GM10248 (cell line): ENCODE data around the gene HSP90B1.

Experiments
- CTCF ChIA-PET: fragments of 300-600 bp; sonication (Branson Sonifier 250); formaldehyde crosslinking; extraction: SDS; loops from one replicate; lab custom pipeline; 2021; ENCODE audit warnings: antibody characterized with exemption; lab: Yijun Ruan, JAX
- POLR2A ChIA-PET: fragments of 350-650 bp; sonication (Branson Sonifier 250); formaldehyde crosslinking; extraction: SDS; loops from one replicate; lab custom pipeline; 2020; ENCODE audit warnings: antibody characterized with exemption; lab: Yijun Ruan, JAX
- DNase-seq: peaks from one replicate; pipeline ENCODE4 v3.0.0; 2012; ENCODE audit errors: extremely low spot score
- CTCF ChIP-seq: IDR thresholded peaks from 2 replicates; pipeline ENCODE4 v1.5.1; 2012; ENCODE audit warnings: mild to moderate bottlenecking, low read depth; ENCODE audit errors: extremely low read depth, missing control alignments, control extremely low read depth

The HSP90B1 gene

GRCh38 chr12:103908246-103908541, 22.0 kb upstream of the HSP90B1 start:
- no peak for DNase-seq
- POLR2A ChIA-PET: interaction anchor here (0.6 to 2.4 kb wide), 5 partner anchors 14 to 28 kb away, joined by 3 to 18 read pairs (median 4); partner anchors contain the start of gene HSP90B1
- TF ChIP-seq CTCF: no peak
- CTCF ChIA-PET: interaction anchor here (1.0 to 1.6 kb wide), 3 partner anchors 21 to 201 kb away, joined by 3 to 5 read pairs (median 4); no protein-coding TSS in a partner anchor

- no peak for DNase-seq
- POLR2A ChIA-PET: interaction anchor here (2.2 to 2.4 kb wide), 2 partner anchors 16 to 21 kb away, joined by 16 to 18 read pairs; partner anchors contain the start of gene HSP90B1
- CTCF ChIA-PET: interaction anchor here (1.0 to 1.6 kb wide), 3 partner anchors 21 to 200 kb away, joined by 3 to 5 read pairs (median 4); no protein-coding TSS in a partner anchor
- no peak for TF ChIP-seq CTCF
These were observed 21.3 kb upstream of the HSP90B1 start for GRCh38 chr12:103908877-103909276.

- ChIA-PET CTCF (interaction anchor here (0.7 to 4.0 kb wide), 6 partner anchors 9 to 30 kb away, joined by 3 to 23 read pairs (median 3); no protein-coding TSS in a partner anchor), POLR2A (no interaction called here)
- TF ChIP-seq CTCF: no peak
- no peak for DNase-seq
These were observed 20.4 kb upstream of the HSP90B1 start for GRCh38 chr12:103909811-103910210.

- CTCF ChIA-PET: interaction anchor here (1.0 to 5.0 kb wide), 5 partner anchors 9 to 32 kb away, joined by 3 to 28 read pairs (median 6); no protein-coding TSS in a partner anchor
- no peak for DNase-seq
- POLR2A ChIA-PET: no interaction called here
- TF ChIP-seq CTCF: no peak
These were observed 18.1 kb upstream of the HSP90B1 start for GRCh38 chr12:103912069-103912468.

- no peak for TF ChIP-seq CTCF
- CTCF ChIA-PET: interaction anchor here (1.0 to 5.0 kb wide), 7 partner anchors 8 to 33 kb away, joined by 3 to 28 read pairs (median 4); no protein-coding TSS in a partner anchor
- DNase-seq: no peak
- POLR2A ChIA-PET: no interaction called here
These were observed 17.1 kb upstream of the HSP90B1 start for GRCh38 chr12:103913100-103913499.

- no peak for TF ChIP-seq CTCF
- ChIA-PET CTCF (interaction anchor here (1.7 to 5.0 kb wide), 6 partner anchors 9 to 32 kb away, joined by 4 to 28 read pairs (median 8); partner anchors contain the start of gene HSP90B1), POLR2A (interaction anchor here (0.7 kb wide), 1 partner anchor 15 kb away, joined by 3 read pairs; the partner anchor contains the start of gene HSP90B1)
- DNase-seq: no peak
These were observed 14.9 kb upstream of the HSP90B1 start for GRCh38 chr12:103915306-103915705.

- ChIA-PET POLR2A (no interaction called here), CTCF (interaction anchor here (1.3 kb wide), 1 partner anchor 34 kb away, joined by 3 read pairs; no protein-coding TSS in a partner anchor)
- DNase-seq: no peak
- TF ChIP-seq CTCF: no peak
These were observed 12.3 kb upstream of the HSP90B1 start for GRCh38 chr12:103917873-103918272.
